Measurements from ENCODE around the gene HHAT.

DNA sequence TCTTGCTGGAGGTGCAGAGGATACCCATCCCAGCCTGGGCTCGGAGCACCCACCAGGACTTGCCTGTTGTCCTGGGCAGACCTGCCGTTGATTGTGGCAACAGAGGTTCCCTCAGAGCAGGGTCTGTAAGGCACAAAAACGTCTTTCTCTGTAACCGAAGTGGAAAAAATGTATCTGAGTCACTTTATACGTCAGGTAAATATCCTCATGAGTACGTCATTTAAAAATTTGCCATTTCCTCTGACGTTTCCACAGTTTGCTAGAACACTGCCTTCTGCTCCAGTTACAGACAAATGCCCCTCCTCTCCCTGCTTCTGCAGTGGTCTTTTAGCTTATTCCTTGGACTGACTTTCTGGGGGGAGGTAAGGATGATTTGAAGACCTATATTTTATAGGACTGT, 326.8 kb downstream of the HHAT start:
- TF ChIP-seq, protein P1, sequence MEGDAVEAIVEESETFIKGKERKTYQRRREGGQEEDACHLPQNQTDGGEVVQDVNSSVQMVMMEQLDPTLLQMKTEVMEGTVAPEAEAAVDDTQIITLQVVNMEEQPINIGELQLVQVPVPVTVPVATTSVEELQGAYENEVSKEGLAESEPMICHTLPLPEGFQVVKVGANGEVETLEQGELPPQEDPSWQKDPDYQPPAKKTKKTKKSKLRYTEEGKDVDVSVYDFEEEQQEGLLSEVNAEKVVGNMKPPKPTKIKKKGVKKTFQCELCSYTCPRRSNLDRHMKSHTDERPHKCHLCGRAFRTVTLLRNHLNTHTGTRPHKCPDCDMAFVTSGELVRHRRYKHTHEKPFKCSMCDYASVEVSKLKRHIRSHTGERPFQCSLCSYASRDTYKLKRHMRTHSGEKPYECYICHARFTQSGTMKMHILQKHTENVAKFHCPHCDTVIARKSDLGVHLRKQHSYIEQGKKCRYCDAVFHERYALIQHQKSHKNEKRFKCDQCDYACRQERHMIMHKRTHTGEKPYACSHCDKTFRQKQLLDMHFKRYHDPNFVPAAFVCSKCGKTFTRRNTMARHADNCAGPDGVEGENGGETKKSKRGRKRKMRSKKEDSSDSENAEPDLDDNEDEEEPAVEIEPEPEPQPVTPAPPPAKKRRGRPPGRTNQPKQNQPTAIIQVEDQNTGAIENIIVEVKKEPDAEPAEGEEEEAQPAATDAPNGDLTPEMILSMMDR (IDR thresholded peaks at IDR 0.05 in 4 of 5, conservative IDR thresholded peaks at IDR 0.05 in 1 of 5): no peak
- no peak for TF ChIP-seq POLR2A (IDR thresholded peaks at IDR 0.05)

All from gastrocnemius medialis (tissue), 4 donors.